Endothelial cell of umbilical vein (primary cell): Measurements from ENCODE around the gene GSE1.

Experiments used
- CTCF ChIP-seq, 2 donors: IDR thresholded peaks; 1 replicate in 1 of 2; 2 replicates in 1 of 2; pipeline ENCODE4 v1.5.1; 2011; ENCODE audit warnings: low read length in 2 of 2, mild to moderate bottlenecking in 2 of 2, moderate library complexity in 2 of 2, control low read depth in 1 of 2, inconsistent platforms in 1 of 2, low read depth in 1 of 2; ENCODE audit not compliant: insufficient read depth in 1 of 2; ENCODE audit errors: extremely low read depth in 1 of 2
- EZH2 ChIP-seq: IDR thresholded peaks from 2 replicates; pipeline ENCODE4 v1.6.1; 2012; ENCODE audit warnings: borderline replicate concordance, low read depth, mild to moderate bottlenecking, moderate library complexity, low read length, inconsistent platforms; ENCODE audit not compliant: severe bottlenecking
- GATA2 ChIP-seq: IDR thresholded peaks from 2 replicates; pipeline ENCODE4 v1.7.0; 2011; ENCODE audit warnings: low read depth, mild to moderate bottlenecking, moderate library complexity, mixed read lengths, low read length; ENCODE audit not compliant: insufficient read length, insufficient read depth
- JUN ChIP-seq: IDR thresholded peaks from 2 replicates; pipeline ENCODE4 v1.6.1; 2011; ENCODE audit warnings: borderline replicate concordance, low read depth; ENCODE audit not compliant: insufficient read length, insufficient read depth
- MAX ChIP-seq: IDR thresholded peaks from 2 replicates; pipeline ENCODE4 v1.6.1; 2011; ENCODE audit not compliant: insufficient read depth, insufficient read length
- MYC ChIP-seq: IDR thresholded peaks from one replicate; pipeline ENCODE4 v1.6.1; 2011; ENCODE audit warnings: mild to moderate bottlenecking, low read depth, low read length
- POLR2A ChIP-seq: IDR thresholded peaks from 2 replicates; pipeline ENCODE4 v1.6.1; 2012; ENCODE audit warnings: low read depth, mild to moderate bottlenecking, control low read depth, low read length
- POLR2AphosphoS5 ChIP-seq: IDR thresholded peaks from 2 replicates; pipeline ENCODE4 v1.6.1; 2012; ENCODE audit warnings: low read depth, mild to moderate bottlenecking, control low read depth, low read length, moderate library complexity; ENCODE audit not compliant: insufficient read depth

- TF ChIP-seq CTCF (IDR thresholded peaks at IDR 0.05; ENCODE audit: extremely low read depth in 1 of 2, insufficient read depth in 1 of 2, low read depth in 1 of 2, low read length in 2 of 2): no peak
- TF ChIP-seq POLR2A: no peak
- no peak for TF ChIP-seq EZH2
- no peak for TF ChIP-seq POLR2AphosphoS5
- no peak for TF ChIP-seq GATA2
- no peak for TF ChIP-seq MAX
- no peak for TF ChIP-seq JUN
- no peak for TF ChIP-seq MYC
These were observed 7.3 kb downstream of the GSE1 start for GRCh38 chr16:85620374-85620773.
